ENCODE results near the gene CASP5.

CASP5 gene

DNA sequence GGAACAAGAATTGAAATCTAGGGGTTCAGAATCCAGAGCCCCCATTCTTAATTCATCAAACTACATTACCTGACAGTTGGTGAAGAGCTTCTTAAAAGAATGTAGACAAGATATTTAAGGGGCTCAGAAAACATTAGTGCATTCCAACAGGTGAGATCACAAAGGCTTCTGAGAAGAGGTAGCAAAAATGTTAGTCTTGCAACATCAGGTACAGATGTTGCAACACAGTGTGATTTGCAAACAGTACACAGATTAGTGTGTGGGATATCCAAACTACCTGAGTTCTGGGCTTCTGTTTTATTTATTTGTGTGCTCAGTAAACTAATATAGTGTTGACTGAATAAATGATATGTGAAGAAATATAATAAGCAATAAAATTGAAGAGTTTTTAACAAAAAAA is 66.4 kb downstream of the CASP5 start:
- Histone ChIP-seq H3K23ac (ENCODE audit: low read depth, low read length, poor library complexity) (no peak overlapping the region), H2BK15ac (ENCODE audit: low read length) (no peak overlapping the region), H3K4ac (ENCODE audit: low read length) (no peak overlapping the region), H2AK5ac (ENCODE audit: low read depth, low read length) (no peak overlapping the region), H3K79me1 (ENCODE audit: low read depth, low read length) (no peaks in the 10 kb centered on the region), H3K36me3 (replicated peaks in 1 of 2; ENCODE audit: control insufficient read depth in 2 of 2, insufficient read depth in 2 of 2, low read length in 2 of 2) (no peaks in the 10 kb centered on the region), H2BK5ac (ENCODE audit: low read length) (no peak overlapping the region), H3K4me1 (ENCODE audit: control insufficient read depth in 2 of 2, insufficient read depth in 1 of 2, low read depth in 1 of 2, low read length in 2 of 2) (no peaks in the 10 kb centered on the region), H3K4me2 (ENCODE audit: insufficient read depth, low read length, poor library complexity, severe bottlenecking) (no peak overlapping the region), H2BK12ac (ENCODE audit: low read length) (no peak overlapping the region), H2BK120ac (ENCODE audit: low read depth, low read length) (no peak overlapping the region), H3K9ac (ENCODE audit: low read depth, low read length, poor library complexity) (no peak overlapping the region), H3K4me3 (ENCODE audit: low read length in 2 of 2) (no peak overlapping the region), H3K14ac (ENCODE audit: low read length) (no peak overlapping the region), H3K27ac (replicated peaks; ENCODE audit: low read length) (no peak overlapping the region), H3K27me3 (ENCODE audit: control insufficient read depth in 3 of 3, insufficient read depth in 3 of 3, low read depth in 1 of 3, low read length in 3 of 3) (no peaks in the 10 kb centered on the region), H3K18ac (ENCODE audit: low read length) (no peak overlapping the region), H4K8ac (ENCODE audit: low read depth, low read length) (no peak overlapping the region), H2AFZ (ENCODE audit: low read length) (no peak overlapping the region), H4K91ac (ENCODE audit: low read depth, low read length, poor library complexity) (no peak overlapping the region), H3K9me3 (replicated peaks in 1 of 2; ENCODE audit: control insufficient read depth in 2 of 2, insufficient read depth in 1 of 2, low read depth in 1 of 2, low read length in 2 of 2) (no peaks in the 10 kb centered on the region)
- no peak for DNase-seq (ENCODE audit: low spot score)

DNA sequence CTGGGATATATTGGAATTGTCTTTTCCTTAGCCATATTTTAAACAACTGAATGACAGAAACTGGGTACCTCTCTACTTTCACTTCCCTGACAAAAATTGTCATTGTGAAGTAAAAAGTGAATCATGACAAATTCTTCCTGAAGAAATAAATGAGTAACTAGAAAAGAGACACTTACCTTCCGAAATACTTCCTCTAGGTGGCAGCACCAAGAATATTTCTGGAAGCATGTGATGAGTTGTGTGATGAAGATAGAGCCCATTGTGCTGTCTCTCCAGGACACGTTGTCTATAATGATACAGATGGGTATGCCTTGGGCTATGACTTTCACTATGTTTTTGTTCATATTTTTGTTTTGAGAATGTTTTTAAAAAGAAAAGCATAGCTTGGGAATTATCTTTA is 76.1 kb downstream of the CASP5 start:
- H3K27me3 ChIP-seq (ENCODE audit: control insufficient read depth in 3 of 3, insufficient read depth in 3 of 3, low read depth in 1 of 3, low read length in 3 of 3): no peaks in the 10 kb centered on the region
- H3K9ac ChIP-seq (ENCODE audit: low read depth, low read length, poor library complexity): no peak overlapping the region
- WGBS, 2 donors (ENCODE audit: extremely low coverage in 2 of 2, insufficient read length in 2 of 2, insufficient replicate concordance in 1 of 2): no CpG with 5 or more reads among the region's 2 CpGs
- no peak overlapping the region for H3K4me3 ChIP-seq (ENCODE audit: low read length in 2 of 2)
- H3K27ac ChIP-seq (replicated peaks; ENCODE audit: low read length): no peak overlapping the region
- no peak overlapping the region for H2BK120ac ChIP-seq (ENCODE audit: low read depth, low read length)
- no peaks in the 10 kb centered on the region for H3K4me1 ChIP-seq (ENCODE audit: control insufficient read depth in 2 of 2, insufficient read depth in 1 of 2, low read depth in 1 of 2, low read length in 2 of 2)
- no peak overlapping the region for H2AK5ac ChIP-seq (ENCODE audit: low read depth, low read length)
- H3K36me3 ChIP-seq (replicated peaks in 1 of 2; ENCODE audit: control insufficient read depth in 2 of 2, insufficient read depth in 2 of 2, low read length in 2 of 2): no peaks in the 10 kb centered on the region
- no peak overlapping the region for H3K4me2 ChIP-seq (ENCODE audit: insufficient read depth, low read length, poor library complexity, severe bottlenecking)
- H4K91ac ChIP-seq (ENCODE audit: low read depth, low read length, poor library complexity): no peak overlapping the region
- no peak overlapping the region for H2BK15ac ChIP-seq (ENCODE audit: low read length)
- H3K9me3 ChIP-seq (replicated peaks in 1 of 2; ENCODE audit: control insufficient read depth in 2 of 2, insufficient read depth in 1 of 2, low read depth in 1 of 2, low read length in 2 of 2): no peaks in the 10 kb centered on the region
- H3K79me1 ChIP-seq (ENCODE audit: low read depth, low read length): no peaks in the 10 kb centered on the region
- DNase-seq (ENCODE audit: low spot score): no peak
- no peak overlapping the region for H3K23ac ChIP-seq (ENCODE audit: low read depth, low read length, poor library complexity)
- no peak overlapping the region for H3K18ac ChIP-seq (ENCODE audit: low read length)
- no peak overlapping the region for H2BK5ac ChIP-seq (ENCODE audit: low read length)
- H3K14ac ChIP-seq (ENCODE audit: low read length): no peak overlapping the region
- no peak overlapping the region for H3K4ac ChIP-seq (ENCODE audit: low read length)
- H2AFZ ChIP-seq (ENCODE audit: low read length): no peak overlapping the region
- H4K8ac ChIP-seq (ENCODE audit: low read depth, low read length): no peak overlapping the region
- H2BK12ac ChIP-seq (ENCODE audit: low read length): no peak overlapping the region
